Measurements from ENCODE around the gene EHMT1. TPM values are rescaled to one million over a fixed set of nuclear protein-coding genes. Genes with fewer than 3 reads are reported as not detected.
"Not testable (repeated sequence)": the region's sequence is repeated elsewhere in the genome, so short reads cannot be mapped to it uniquely, and the experiment has no call there.

The EHMT1 gene
- polyA plus RNA-seq, 1 of the 3 experiments (the other 2 are of a cell fraction): 39.5 TPM

DNA sequence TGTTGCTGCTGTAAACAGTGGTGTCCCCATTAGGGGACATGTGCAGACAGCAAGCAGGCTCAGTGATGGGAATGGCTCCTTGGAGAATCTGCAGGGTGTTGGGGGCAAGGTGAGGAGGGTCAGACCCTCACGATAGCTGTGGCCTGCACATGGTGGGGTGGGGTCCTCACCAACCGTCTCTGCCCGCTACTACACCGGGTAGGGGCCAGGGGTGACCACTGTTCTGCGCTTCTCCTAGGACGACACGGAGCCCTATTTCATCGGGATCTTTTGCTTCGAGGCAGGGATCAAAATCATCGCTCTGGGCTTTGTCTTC, 263.7 kb downstream of the EHMT1 start:
- no peak for TF ChIP-seq CHD2 (IDR thresholded peaks at IDR 0.05; ENCODE audit: low read length, partially characterized antibody)
- TF ChIP-seq RXRA (IDR thresholded peaks at IDR 0.05; ENCODE audit: borderline replicate concordance, low read depth): no peak
- TF ChIP-seq SMC3 (IDR thresholded peaks at IDR 0.05; ENCODE audit: low read depth, low read length): no peak
- TF ChIP-seq REST (IDR thresholded peaks at IDR 0.05; ENCODE audit: low read depth, low read length): no peak
- no peak for TF ChIP-seq RAD21 (IDR thresholded peaks at IDR 0.05; ENCODE audit: low read length)
- no peak for TF ChIP-seq POLR2AphosphoS5 (IDR thresholded peaks at IDR 0.05; ENCODE audit: low read depth, low read length)
- no peak for TF ChIP-seq GATA2 (CRISPR knock-in tag; IDR thresholded peaks at IDR 0.05)
- TF ChIP-seq MEF2A (IDR thresholded peaks at IDR 0.05; ENCODE audit: borderline replicate concordance, low read depth): no peak
- no peak for TF ChIP-seq ZBTB33 (IDR thresholded peaks at IDR 0.05; ENCODE audit: borderline replicate concordance, low read depth)
- no peak for TF ChIP-seq RCOR1 (IDR thresholded peaks at IDR 0.05; ENCODE audit: low read length)
- no peak for TF ChIP-seq TEAD4 (IDR thresholded peaks at IDR 0.05; ENCODE audit: borderline replicate concordance, insufficient read depth)
- TF ChIP-seq RFX5 (IDR thresholded peaks at IDR 0.05; ENCODE audit: low read length): no peak
- no peak for TF ChIP-seq YY1 (IDR thresholded peaks at IDR 0.05; ENCODE audit: low read depth)
- no peak for TF ChIP-seq CTCF (IDR thresholded peaks at IDR 0.05)
- TF ChIP-seq TAF1 (IDR thresholded peaks at IDR 0.05; ENCODE audit: borderline replicate concordance, low read depth, low read length): no peak
- Histone ChIP-seq H3K4me1 (ENCODE audit: control insufficient read depth in 1 of 2, insufficient read depth in 2 of 2, low read depth in 1 of 2, low read length in 1 of 2) (peaks cover 0 to 13% of the 10 kb centered on the region in 2 experiments; a peak in 1 of 4 replicates), H3K9me2 (no peaks in the 10 kb centered on the region), H2AFZ (ENCODE audit: low read depth) (no peak overlapping the region), H3K36me3 (replicated peaks in 1 of 2; ENCODE audit: control insufficient read depth in 1 of 2, insufficient read depth in 2 of 2, low read length in 1 of 2) (no peaks in the 10 kb centered on the region), H3K9me3 (no peaks in the 10 kb centered on the region), H3K79me2 (ENCODE audit: insufficient read depth) (no peaks in the 10 kb centered on the region), H3K27ac (ENCODE audit: low read depth in 2 of 2, low read length in 1 of 2) (no peak overlapping the region), H3K4me2 (no peak overlapping the region), H3F3A (replicated peaks; ENCODE audit: insufficient read depth) (no peaks in the 10 kb centered on the region), H3K4me3 (ENCODE audit: low read depth in 2 of 2, low read length in 1 of 2) (no peak overlapping the region), H3K27me3 (ENCODE audit: insufficient read depth) (no peaks in the 10 kb centered on the region), H4K20me1 (ENCODE audit: insufficient read depth) (no peaks in the 10 kb centered on the region), H3K9ac (no peak overlapping the region)
- POLR2A ChIA-PET: no interaction called here
- DNase-seq: no peak
- WGBS (ENCODE audit: low lambda C conversion rate): 59% methylated on average over 8 of the region's 10 CpGs
- CTCF ChIA-PET: no interaction called here

- H2AFZ ChIP-seq (ENCODE audit: low read depth); H3K27ac ChIP-seq (ENCODE audit: low read depth in 2 of 2, low read length in 1 of 2); H3K9me3 ChIP-seq; H3K9ac ChIP-seq; H3K4me2 ChIP-seq; H4K20me1 ChIP-seq (ENCODE audit: insufficient read depth); H3K4me3 ChIP-seq (ENCODE audit: low read depth in 2 of 2, low read length in 1 of 2); H3K36me3 ChIP-seq (replicated peaks in 1 of 2; ENCODE audit: control insufficient read depth in 1 of 2, insufficient read depth in 2 of 2, low read length in 1 of 2); CTCF ChIA-PET; H3K27me3 ChIP-seq (ENCODE audit: insufficient read depth); POLR2A ChIA-PET; H3F3A ChIP-seq (replicated peaks; ENCODE audit: insufficient read depth); H3K4me1 ChIP-seq (ENCODE audit: control insufficient read depth in 1 of 2, insufficient read depth in 2 of 2, low read depth in 1 of 2, low read length in 1 of 2); DNase-seq; H3K9me2 ChIP-seq; H3K79me2 ChIP-seq (ENCODE audit: insufficient read depth): not testable (repeated sequence)
- WGBS (ENCODE audit: low lambda C conversion rate): no CpG with 5 or more reads among the region's 6 CpGs
These were observed 265.2 kb downstream of the EHMT1 start for GRCh38 chr9:137883977-137884376.
